ENCODE measurements around the gene ERO1A.

GRCh38 chr14:52740751-52741150 is 45.4 kb upstream of the ERO1A start:
- TF ChIP-seq, protein P1, sequence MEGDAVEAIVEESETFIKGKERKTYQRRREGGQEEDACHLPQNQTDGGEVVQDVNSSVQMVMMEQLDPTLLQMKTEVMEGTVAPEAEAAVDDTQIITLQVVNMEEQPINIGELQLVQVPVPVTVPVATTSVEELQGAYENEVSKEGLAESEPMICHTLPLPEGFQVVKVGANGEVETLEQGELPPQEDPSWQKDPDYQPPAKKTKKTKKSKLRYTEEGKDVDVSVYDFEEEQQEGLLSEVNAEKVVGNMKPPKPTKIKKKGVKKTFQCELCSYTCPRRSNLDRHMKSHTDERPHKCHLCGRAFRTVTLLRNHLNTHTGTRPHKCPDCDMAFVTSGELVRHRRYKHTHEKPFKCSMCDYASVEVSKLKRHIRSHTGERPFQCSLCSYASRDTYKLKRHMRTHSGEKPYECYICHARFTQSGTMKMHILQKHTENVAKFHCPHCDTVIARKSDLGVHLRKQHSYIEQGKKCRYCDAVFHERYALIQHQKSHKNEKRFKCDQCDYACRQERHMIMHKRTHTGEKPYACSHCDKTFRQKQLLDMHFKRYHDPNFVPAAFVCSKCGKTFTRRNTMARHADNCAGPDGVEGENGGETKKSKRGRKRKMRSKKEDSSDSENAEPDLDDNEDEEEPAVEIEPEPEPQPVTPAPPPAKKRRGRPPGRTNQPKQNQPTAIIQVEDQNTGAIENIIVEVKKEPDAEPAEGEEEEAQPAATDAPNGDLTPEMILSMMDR (IDR thresholded peaks at IDR 0.05; ENCODE audit: low read depth, low read length, poor library complexity, severe bottlenecking) = no peak
- TF ChIP-seq EZH2phosphoT487 (IDR thresholded peaks at IDR 0.05; ENCODE audit: borderline replicate concordance, low read length) = no peak

All from DOHH2 (cell line).